H1 (cell line): ENCODE measurements around the gene SERPING1. TPM values are rescaled to one million over a fixed set of nuclear protein-coding genes. Genes with fewer than 3 reads are reported as not detected.
A peak's percentile ranks its signal among the peaks of the same experiment; 100 is the strongest.

ENCODE experiments used
- CTCF ChIA-PET: fragments of 300-600 bp; sonication (Branson Sonifier 250); formaldehyde crosslinking; loops from one replicate; lab custom pipeline; 2021; ENCODE audit not compliant: partially characterized antibody; lab: Charles Lee
- POLR2A ChIA-PET: fragments of 300-600 bp; sonication (Branson Sonifier 250); formaldehyde crosslinking; loops from one replicate; lab custom pipeline; 2021; ENCODE audit warnings: inconsistent platforms; ENCODE audit not compliant: partially characterized antibody; lab: Charles Lee
- DNase-seq, 2 experiments: peaks; one replicate each; pipeline versions ENCODE4 v3.0.0 to v3.0.0-alpha.2; 2010 to 2022; ENCODE audit warnings: low spot score in 2 of 2, low read depth in 1 of 2, mixed read lengths in 1 of 2
- FAIRE-seq: peaks from 2 replicates; lab custom pipeline; 2011; peaks lifted over from hg19 to GRCh38; lab: Jason Lieb, UNC
- H2AFZ ChIP-seq: 2 replicates; pipeline ENCODE4 v1.8.1; 2012; ENCODE audit warnings: low read length, inconsistent platforms
- H2AK5ac ChIP-seq: 2 replicates; pipeline ENCODE4 v1.6.1; 2013; ENCODE audit warnings: low read depth, low read length
- H2BK120ac ChIP-seq: replicated peaks from 2 replicates; pipeline ENCODE3; 2013; ENCODE audit warnings: low read depth, low read length, inconsistent platforms
- H2BK12ac ChIP-seq: 2 replicates; pipeline ENCODE4 v1.6.1; 2013; ENCODE audit warnings: low read depth, low read length
- H2BK15ac ChIP-seq: 2 replicates; pipeline ENCODE4 v1.6.1; 2013; ENCODE audit warnings: low read length
- H2BK20ac ChIP-seq: 2 replicates; pipeline ENCODE4 v1.6.1; 2013; ENCODE audit warnings: low read length
- H2BK5ac ChIP-seq: 2 replicates; pipeline ENCODE4 v1.6.1; 2013; ENCODE audit warnings: low read depth, low read length
- H3K14ac ChIP-seq: 2 replicates; pipeline ENCODE4 v1.6.1; 2013; ENCODE audit warnings: inconsistent platforms; ENCODE audit not compliant: insufficient read length
- H3K18ac ChIP-seq: 2 replicates; pipeline ENCODE4 v1.6.1; 2013; ENCODE audit warnings: low read length; ENCODE audit errors: extremely low read depth
- H3K23ac ChIP-seq: 2 replicates; pipeline ENCODE4 v1.6.1; 2013; ENCODE audit warnings: inconsistent platforms; ENCODE audit not compliant: insufficient read length
- H3K23me2 ChIP-seq: 2 replicates; pipeline ENCODE4 v1.6.1; 2013; ENCODE audit warnings: low read depth, low read length
- H3K27ac ChIP-seq: 2 replicates; pipeline ENCODE4 v1.6.1; 2011; ENCODE audit warnings: low read depth, low read length, inconsistent platforms
- H3K27me3 ChIP-seq, 4 experiments: replicated peaks in 1 of 4; 1 replicate in 1 of 4; 2 replicates in 3 of 4; pipeline versions ENCODE4 v1.6.1 to v1.8.1; 2011 to 2013; ENCODE audit warnings: low read length in 3 of 4, mild to moderate bottlenecking in 3 of 4, inconsistent platforms in 2 of 4, mixed read lengths in 2 of 4, moderate library complexity in 1 of 4; ENCODE audit not compliant: control insufficient read depth in 3 of 4, insufficient read depth in 3 of 4; ENCODE audit errors: extremely low read depth in 1 of 4
- H3K36me3 ChIP-seq, 4 experiments: 2 replicates each; pipeline versions ENCODE4 v1.6.1 to v1.8.1; 2011 to 2013; ENCODE audit warnings: mild to moderate bottlenecking in 4 of 4, low read length in 3 of 4, moderate library complexity in 2 of 4, control low read depth in 1 of 4, inconsistent platforms in 1 of 4; ENCODE audit not compliant: insufficient read depth in 4 of 4, control insufficient read depth in 2 of 4
- H3K4ac ChIP-seq: replicated peaks from 2 replicates; pipeline ENCODE3; 2013; ENCODE audit warnings: low read length, low read depth, mixed read lengths, inconsistent platforms; ENCODE audit not compliant: insufficient read length
- H3K4me1 ChIP-seq, 4 experiments: replicated peaks in 1 of 4; 1 replicate in 1 of 4; 2 replicates in 3 of 4; pipeline versions ENCODE4 v1.6.1 to v1.8.1; 2011 to 2013; ENCODE audit warnings: low read length in 3 of 4, inconsistent platforms in 2 of 4, mixed read lengths in 1 of 4; ENCODE audit not compliant: insufficient read depth in 4 of 4, control insufficient read depth in 3 of 4
- H3K4me2 ChIP-seq, 2 experiments: 2 replicates each; pipeline versions ENCODE4 v1.6.1 to v1.8.1; 2011 to 2013; ENCODE audit warnings: low read depth in 2 of 2, low read length in 2 of 2, control low read depth in 1 of 2, inconsistent platforms in 1 of 2, mild to moderate bottlenecking in 1 of 2; ENCODE audit not compliant: insufficient read depth in 1 of 2
- H3K4me3 ChIP-seq, 4 experiments: fragments of 200-600, 300-600 bp in 1 of 4; sonication (generic), shearing (Covaris generic), sonication (Bioruptor Twin) in 1 of 4; 2 replicates each; pipeline versions ENCODE4 v1.5.1 to v1.8.1; 2011 to 2016; ENCODE audit warnings: low read length in 4 of 4, low read depth in 3 of 4, control low read depth in 2 of 4, inconsistent platforms in 2 of 4, mild to moderate bottlenecking in 2 of 4, mixed read lengths in 1 of 4, moderate library complexity in 1 of 4; ENCODE audit not compliant: insufficient read depth in 2 of 4; ENCODE audit errors: extremely low read depth in 1 of 4
- H3K56ac ChIP-seq: replicated peaks from 2 replicates; pipeline ENCODE3; 2013; ENCODE audit warnings: low read depth, mild to moderate bottlenecking, mixed read lengths, low read length, inconsistent platforms; ENCODE audit not compliant: insufficient read length
- H3K79me1 ChIP-seq: 2 replicates; pipeline ENCODE4 v1.6.1; 2013; ENCODE audit warnings: low read depth, low read length, control low read depth
- H3K79me2 ChIP-seq, 2 experiments: 2 replicates each; pipeline versions ENCODE4 v1.6.1 to v1.8.1; 2012 to 2013; ENCODE audit warnings: low read length in 2 of 2, mild to moderate bottlenecking in 2 of 2, inconsistent platforms in 1 of 2; ENCODE audit not compliant: insufficient read depth in 2 of 2, control insufficient read depth in 1 of 2
- H3K9ac ChIP-seq, 4 experiments: replicated peaks in 1 of 4; 1 replicate in 1 of 4; 2 replicates in 3 of 4; pipeline versions ENCODE4 v1.6.1 to v1.8.1; 2011 to 2013; ENCODE audit warnings: low read depth in 3 of 4, low read length in 3 of 4, control low read depth in 2 of 4, mild to moderate bottlenecking in 2 of 4, moderate library complexity in 2 of 4, inconsistent platforms in 1 of 4; ENCODE audit errors: extremely low read depth in 1 of 4
- H3K9me3 ChIP-seq, 2 experiments: 2 replicates each; pipeline versions ENCODE4 v1.6.1 to v1.8.1; 2012 to 2013; ENCODE audit warnings: mild to moderate bottlenecking in 2 of 2, moderate library complexity in 2 of 2, control low read depth in 1 of 2, inconsistent platforms in 1 of 2, low read depth in 1 of 2, low read length in 1 of 2, mixed read lengths in 1 of 2; ENCODE audit not compliant: insufficient read depth in 2 of 2
- H4K20me1 ChIP-seq, 2 experiments: replicated peaks in 1 of 2; 2 replicates each; pipeline versions ENCODE3 to v1.8.1; 2011 to 2013; ENCODE audit warnings: inconsistent platforms in 2 of 2, low read length in 2 of 2, mild to moderate bottlenecking in 1 of 2; ENCODE audit not compliant: insufficient read depth in 2 of 2, control insufficient read depth in 1 of 2
- H4K5ac ChIP-seq: 2 replicates; pipeline ENCODE4 v1.6.1; 2013; ENCODE audit warnings: low read length, low read depth, mixed read lengths, inconsistent platforms; ENCODE audit not compliant: insufficient read length
- H4K8ac ChIP-seq: 2 replicates; pipeline ENCODE4 v1.8.0; 2013; ENCODE audit warnings: mild to moderate bottlenecking, moderate library complexity, low read length, inconsistent platforms; ENCODE audit not compliant: insufficient read depth; ENCODE audit errors: extremely low read depth
- H4K91ac ChIP-seq: replicated peaks from 2 replicates; pipeline ENCODE3; 2013; ENCODE audit warnings: low read length, mixed read lengths, inconsistent platforms; ENCODE audit not compliant: insufficient read length
- CBX8 ChIP-seq: fragments of 300-800, 300-1000 bp; sonication (generic); IDR thresholded peaks from 2 replicates; pipeline ENCODE4 v1.7.1; 2016; ENCODE audit warnings: low read depth, low read length, borderline replicate concordance
- MAFK ChIP-seq: IDR thresholded peaks from 2 replicates; pipeline ENCODE4 v1.6.1; 2012; ENCODE audit warnings: low read depth, mild to moderate bottlenecking, improper control_type of control experiment, low read length
- RFX5 ChIP-seq: IDR thresholded peaks from 2 replicates; pipeline ENCODE4 v1.6.1; 2011; ENCODE audit warnings: low read depth, low read length, improper control_type of control experiment, borderline replicate concordance
- SIX5 ChIP-seq: IDR thresholded peaks from 2 replicates; pipeline ENCODE4 v1.6.1; 2011; ENCODE audit warnings: mild to moderate bottlenecking, low read depth, low read length
- WGBS, 2 experiments: shearing (Covaris generic) in 1 of 2; methylation state at CpG; one replicate each; pipeline versions ENCODE4 v1.1.6 to v1.1.7; 2013 to 2015; ENCODE audit warnings: low lambda C conversion rate in 2 of 2, mixed read lengths in 2 of 2, inconsistent platforms in 1 of 2, low coverage in 1 of 2, missing lambda C conversion rate in 1 of 2; ENCODE audit not compliant: insufficient replicate concordance in 2 of 2, insufficient coverage in 1 of 2, insufficient read length in 1 of 2; ENCODE audit errors: extremely low coverage in 1 of 2, missing lambda C conversion rate in 1 of 2; 5-methylcytosine and 5-hydroxymethylcytosine counted together
- polyA plus RNA-seq, 7 experiments: library from polyadenylated mRNA; depleted of rRNA in 3 of 7; stranded (reverse) in 5 of 7; unstranded in 2 of 7; fragments of >200 nt in 5 of 7; fragments of 200-250 nt in 2 of 7; gene quantifications; 1 replicate in 5 of 7; 2 replicates in 1 of 7; 4 replicates in 1 of 7; pipeline versions ENCODE4 v1.2.1 to v1.2.3, GENCODE V29; 2011 to 2013; ENCODE audit warnings: missing spikeins in 2 of 7, mixed read lengths in 2 of 7
- total RNA-seq: library from RNA; stranded (reverse); fragmentation: NEBNext Ultra II Directional; extraction: Animal tissue kit (Norgen Biotek cat#: 25700); gene quantifications from 2 replicates; pipeline ENCODE4 v1.2.1, GENCODE V29; 2021

SERPING1 gene
- total and polyA plus RNA-seq, 2 of the 8 experiments (the other 6 are each of a cell fraction or from before 2014, with no cell fraction given), result 50.9 to 54.8 TPM

- Histone ChIP-seq H3K9me3 (no peaks in the 10 kb centered on the region), H3K27me3 (peaks cover 0 to under 1% (median 0%) of the 10 kb centered on the region in 4 experiments; a peak in 5 of 7 replicates), H4K91ac (no peak overlapping the region), H3K23ac (no peak overlapping the region), H4K20me1 (peaks cover 2 to 3% of the 10 kb centered on the region in 2 experiments), H3K9ac (peak overlapping the region in 1 of 4 experiments; percentile 73; a peak in 1 of 7 replicates), H3K27ac (no peak overlapping the region), H3K4me3 (peak overlapping the region; percentile 31 to 93 (median 66); a peak in 7 of 8 replicates), H3K4me2 (peak overlapping the region; percentile 68 to 92), H3K4me1 (no peaks in the 10 kb centered on the region; a peak in 3 of 7 replicates), H2BK12ac (no peak overlapping the region), H2BK20ac (no peak overlapping the region), H3K56ac (no peak overlapping the region), H2BK15ac (no peak overlapping the region), H3K79me2 (peaks cover 0 to 20% of the 10 kb centered on the region in 2 experiments; a peak in 3 of 4 replicates), H3K18ac (no peak overlapping the region), H3K36me3 (peaks cover 3 to 22% (median 17%) of the 10 kb centered on the region in 4 experiments; a peak in 6 of 8 replicates), H2AFZ (no peak overlapping the region), H2BK5ac (no peak overlapping the region), H4K5ac (no peak overlapping the region), H3K4ac (no peak overlapping the region), H3K79me1 (peaks cover 4% of the 10 kb centered on the region; the same call in 1 of the 2 replicates), H3K23me2 (peaks cover 4% of the 10 kb centered on the region), H3K14ac (no peak overlapping the region), H4K8ac (no peak overlapping the region), H2BK120ac (no peak overlapping the region), H2AK5ac (no peak overlapping the region)
- ChIA-PET POLR2A (interaction anchor here (0.7 to 29.6 kb wide), 5 partner anchors 11 to 174 kb away, joined by 4 to 1546 read pairs (median 13); partner anchors contain the start of genes SERPING1, UBE2L6, YPEL4 and ZDHHC5), CTCF (interaction anchor here (0.8 to 2.7 kb wide), 6 partner anchors 13 to 89 kb away, joined by 3 to 10 read pairs (median 5); partner anchors contain the start of gene UBE2L6)
- TF ChIP-seq RFX5 (no peak), SIX5 (no peak), MAFK (no peak), CBX8 (no peak)
- WGBS, 2 experiments, result 52% methylated on average over 5 of the region's 5 CpGs; no CpG with 5 or more reads in 1 of the 2 experiments
- DNase-seq (no peak), FAIRE-seq (no peak)
These were observed 59.4 kb downstream of the SERPING1 start for GRCh38 chr11:57656885-57657193.
